ENCODE results near the gene TK1.
A peak's percentile ranks its signal among the peaks of the same experiment; 100 is the strongest.

Gene TK1

DNA sequence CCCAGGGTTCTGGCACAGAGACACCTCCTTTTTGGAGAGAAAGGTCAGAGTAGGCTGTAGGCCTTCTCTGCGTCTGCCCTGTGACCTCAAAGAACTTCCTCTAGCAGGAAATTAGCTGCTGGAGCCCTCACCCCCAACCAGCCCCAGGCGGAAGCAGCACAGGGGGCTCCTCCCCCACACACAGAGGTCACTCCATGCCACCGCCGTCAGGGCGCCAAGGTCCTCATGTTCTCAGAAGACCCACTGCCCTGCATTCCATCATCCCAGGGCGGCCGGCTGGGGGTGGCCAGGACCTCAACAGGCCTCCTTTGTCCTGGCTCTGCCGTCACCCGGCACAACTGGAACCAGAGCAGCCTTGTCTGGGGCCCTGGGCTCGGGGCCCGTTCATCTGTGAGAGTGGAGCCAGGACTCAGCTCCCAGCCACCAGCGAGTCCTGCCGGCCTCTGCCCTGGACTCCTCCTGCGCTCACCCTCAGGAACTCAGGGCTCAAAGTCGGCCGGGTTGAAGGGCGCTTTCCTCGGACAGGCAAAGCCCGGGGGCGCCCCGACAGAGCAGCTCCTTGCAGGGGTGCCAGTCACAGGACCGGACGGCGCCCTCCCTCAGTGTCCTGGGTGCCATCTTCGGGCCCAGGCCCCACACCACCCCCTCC, 59.5 kb downstream of the TK1 start:
- Histone ChIP-seq H3K27ac (ENCODE audit: low read length) (no peak overlapping the region), H3K36me3 (ENCODE audit: control insufficient read depth, low read depth, low read length) (peaks cover 13% of the 10 kb centered on the region), H3K9ac (ENCODE audit: low read length) (peak overlapping the region; percentile 61)

DNA sequence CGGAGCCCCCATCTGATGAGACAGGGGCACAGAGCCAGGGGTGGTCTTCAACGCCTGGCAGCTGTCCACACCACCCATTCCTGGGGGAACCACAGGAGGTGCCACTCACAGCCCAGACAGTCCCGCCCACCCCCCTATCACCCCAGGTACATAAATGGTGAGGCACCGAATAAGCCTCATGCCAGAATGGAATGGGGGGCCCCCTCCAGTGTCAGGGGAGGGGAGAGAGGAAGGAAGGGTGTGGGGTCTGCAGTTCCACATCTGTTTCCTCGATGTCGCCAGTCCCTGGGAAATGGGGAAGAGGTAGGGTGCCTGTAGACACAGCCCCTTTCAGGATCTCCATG, 60.0 kb downstream of the TK1 start:
- Histone ChIP-seq H3K27ac (ENCODE audit: low read length) (no peak overlapping the region), H3K4me1 (ENCODE audit: control insufficient read depth, low read depth, low read length) (peaks cover 8% of the 10 kb centered on the region), H3K9ac (ENCODE audit: low read length) (no peak overlapping the region), H3K9me3 (ENCODE audit: control insufficient read depth, low read depth, low read length) (no peaks in the 10 kb centered on the region), H3K27me3 (ENCODE audit: control insufficient read depth, insufficient read depth, low read length) (peaks cover 16% of the 10 kb centered on the region), H3K4me3 (ENCODE audit: low read length) (peak overlapping the region; percentile 74), H3K36me3 (ENCODE audit: control insufficient read depth, low read depth, low read length) (peaks cover 13% of the 10 kb centered on the region)

More for the DNA sequence above, 59.5 kb downstream of the TK1 start:
- Histone ChIP-seq H3K4me3 (ENCODE audit: low read length) (peak overlapping the region; percentile 74), H3K9me3 (ENCODE audit: control insufficient read depth, low read depth, low read length) (no peaks in the 10 kb centered on the region), H3K27me3 (ENCODE audit: control insufficient read depth, insufficient read depth, low read length) (peaks cover 21% of the 10 kb centered on the region), H3K4me1 (ENCODE audit: control insufficient read depth, low read depth, low read length) (peaks cover 8% of the 10 kb centered on the region)

DNA sequence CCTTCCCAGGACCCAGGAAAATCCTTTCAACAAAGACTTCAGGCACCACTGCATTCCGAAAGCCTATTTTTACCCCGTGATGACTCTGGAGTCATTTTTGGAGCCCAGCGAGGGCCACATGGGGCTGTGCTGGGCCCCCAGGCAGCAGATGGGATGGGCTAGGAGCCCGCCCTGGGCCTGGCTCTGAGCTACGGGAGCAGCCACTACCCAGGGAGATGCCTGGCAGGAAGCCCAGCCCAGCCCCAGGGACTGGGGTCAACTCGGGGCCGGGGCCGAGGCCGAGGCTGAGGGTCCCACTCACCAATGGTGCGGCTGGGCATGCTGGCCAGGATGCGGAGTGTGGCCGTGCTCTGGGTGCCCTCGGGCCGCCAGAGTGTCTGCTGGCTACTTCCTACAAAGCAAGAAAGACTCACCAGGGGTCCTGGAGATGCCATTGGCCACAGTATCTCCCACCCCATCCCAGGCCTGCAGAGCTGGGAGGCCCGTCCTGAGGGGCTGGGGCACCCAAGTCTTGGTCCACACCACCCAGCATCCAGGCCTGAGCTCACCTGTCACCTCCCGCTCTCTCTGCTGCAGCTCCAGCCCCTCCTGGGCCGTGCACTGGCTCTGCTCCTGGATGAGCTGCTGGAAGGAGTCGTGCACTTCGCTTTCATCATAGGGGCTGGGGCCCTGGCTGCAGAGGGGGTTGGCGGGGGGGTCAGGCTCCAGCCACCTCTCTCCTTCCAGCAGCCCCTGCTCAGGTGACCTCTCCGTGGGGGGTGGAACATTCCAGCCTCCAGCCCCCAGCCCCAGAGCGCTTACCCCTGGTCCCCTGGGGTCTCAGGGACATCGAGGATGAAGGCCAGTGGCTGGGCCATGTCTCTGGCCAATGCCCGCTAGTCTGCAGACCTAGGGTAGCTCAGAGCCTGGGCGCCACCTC, 60.6 kb downstream of the TK1 start:
- Histone ChIP-seq H3K9me3 (ENCODE audit: control insufficient read depth, low read depth, low read length) (no peaks in the 10 kb centered on the region), H3K27me3 (ENCODE audit: control insufficient read depth, insufficient read depth, low read length) (peaks cover 11% of the 10 kb centered on the region), H3K27ac (ENCODE audit: low read length) (no peak overlapping the region), H3K4me3 (ENCODE audit: low read length) (no peak overlapping the region), H3K9ac (ENCODE audit: low read length) (no peak overlapping the region), H3K4me1 (ENCODE audit: control insufficient read depth, low read depth, low read length) (peaks cover 8% of the 10 kb centered on the region), H3K36me3 (ENCODE audit: control insufficient read depth, low read depth, low read length) (peaks cover 13% of the 10 kb centered on the region)

DNA sequence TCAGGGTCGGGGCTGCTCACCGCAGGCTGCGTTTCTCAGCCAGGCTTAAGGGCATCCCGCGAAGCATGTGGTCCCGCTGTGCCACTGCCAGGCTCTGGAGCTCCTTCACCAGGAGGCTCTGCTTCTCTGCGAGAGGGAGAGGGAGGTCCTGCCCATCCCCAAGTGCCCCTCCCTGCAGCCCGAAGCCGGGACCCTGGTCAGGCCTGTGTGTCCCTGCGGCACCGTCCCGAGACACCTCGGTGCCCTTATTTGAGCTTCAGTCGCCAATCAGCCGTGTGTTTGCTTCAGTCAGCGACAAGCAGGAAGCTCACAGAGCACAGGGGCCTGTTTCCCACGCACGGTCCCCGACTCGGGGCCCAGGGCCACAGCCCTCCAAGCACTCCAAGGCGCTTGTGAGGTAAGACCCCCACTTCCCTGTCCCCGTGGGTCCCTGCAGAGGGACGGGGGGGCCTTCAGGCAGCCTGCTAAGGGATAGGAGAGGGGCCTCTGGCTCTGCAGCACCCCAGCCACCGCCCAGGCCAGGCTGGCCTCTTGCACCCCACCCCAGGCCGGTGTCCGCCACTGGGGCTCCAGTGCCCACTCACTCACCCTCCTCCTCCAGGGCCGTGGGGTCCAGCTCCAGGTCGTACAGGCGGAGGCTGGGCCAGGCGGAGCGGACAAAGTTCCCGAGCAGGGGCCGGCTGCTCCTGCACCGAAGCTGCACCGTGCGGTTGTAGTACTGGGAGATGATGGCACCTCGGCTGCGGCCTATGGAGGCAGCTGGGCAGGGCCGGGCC, 61.5 kb downstream of the TK1 start:
- H3K4me3 ChIP-seq (ENCODE audit: low read length): no peak overlapping the region
- H3K27me3 ChIP-seq (ENCODE audit: control insufficient read depth, insufficient read depth, low read length): peaks cover 1% of the 10 kb centered on the region
- peaks cover 8% of the 10 kb centered on the region for H3K4me1 ChIP-seq (ENCODE audit: control insufficient read depth, low read depth, low read length)
- no peaks in the 10 kb centered on the region for H3K9me3 ChIP-seq (ENCODE audit: control insufficient read depth, low read depth, low read length)
- H3K27ac ChIP-seq (ENCODE audit: low read length): no peak overlapping the region
- H3K36me3 ChIP-seq (ENCODE audit: control insufficient read depth, low read depth, low read length): peaks cover 13% of the 10 kb centered on the region
- H3K9ac ChIP-seq (ENCODE audit: low read length): no peak overlapping the region

DNA sequence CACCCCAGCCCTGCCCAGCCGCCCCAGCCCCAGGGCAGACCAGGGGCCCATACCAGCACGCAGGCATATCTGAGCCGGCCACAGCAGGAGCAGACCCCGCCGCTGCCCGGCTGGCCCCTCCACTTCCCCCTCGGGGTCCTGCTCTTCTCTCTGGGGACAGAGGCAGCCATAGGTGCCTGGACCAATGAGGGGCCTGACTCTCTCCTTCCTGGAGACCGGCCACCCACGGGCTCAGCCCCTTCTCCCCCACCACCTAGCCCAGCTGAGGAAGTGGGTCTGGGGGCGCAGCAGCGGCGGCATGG, 62.1 kb downstream of the TK1 start:
- no peaks in the 10 kb centered on the region for H3K27me3 ChIP-seq (ENCODE audit: control insufficient read depth, insufficient read depth, low read length)
- peaks cover 8% of the 10 kb centered on the region for H3K4me1 ChIP-seq (ENCODE audit: control insufficient read depth, low read depth, low read length)
- H3K9me3 ChIP-seq (ENCODE audit: control insufficient read depth, low read depth, low read length): no peaks in the 10 kb centered on the region
- no peak overlapping the region for H3K9ac ChIP-seq (ENCODE audit: low read length)
- peaks cover 13% of the 10 kb centered on the region for H3K36me3 ChIP-seq (ENCODE audit: control insufficient read depth, low read depth, low read length)
- no peak overlapping the region for H3K4me3 ChIP-seq (ENCODE audit: low read length)
- no peak overlapping the region for H3K27ac ChIP-seq (ENCODE audit: low read length)
